H7 (cell line): Measurements from ENCODE around the gene PTPRT. TPM values are rescaled to one million over a fixed set of nuclear protein-coding genes. Genes with fewer than 3 reads are reported as not detected.

Source experiments
- DNase-seq: peaks from one replicate; pipeline ENCODE4 v3.0.0; 2012
- H3K27me3 ChIP-seq: 2 replicates; pipeline ENCODE4 v1.6.0; 2011; ENCODE audit warnings: mild to moderate bottlenecking, low read length; ENCODE audit not compliant: control insufficient read depth, insufficient read depth
- H3K36me3 ChIP-seq: replicated peaks from 2 replicates; pipeline ENCODE4 v1.5.1; 2011; ENCODE audit warnings: low read length; ENCODE audit not compliant: control insufficient read depth, insufficient read depth
- H3K4me3 ChIP-seq: 2 replicates; pipeline ENCODE4 v1.5.1; 2011; ENCODE audit warnings: low read depth, mild to moderate bottlenecking, control low read depth, low read length, moderate library complexity; ENCODE audit not compliant: insufficient read depth
- total RNA-seq: library from RNA; depleted of rRNA; stranded (reverse); fragments of >200 nt; shearing (Covaris generic); gene quantifications from 2 replicates; pipeline ENCODE4 v1.2.3, GENCODE V29; 2014

PTPRT gene
- total RNA-seq, 1 experiment from 2014 or later, result 0.07 TPM

GRCh38 chr20:43040427-43040826 is 149.3 kb downstream of the PTPRT start:
- no peaks in the 10 kb centered on the region for H3K36me3 ChIP-seq
- H3K27me3 ChIP-seq, result no peaks in the 10 kb centered on the region; the same call in 1 of the 2 replicates
- DNase-seq, result peak; percentile 72
- H3K4me3 ChIP-seq, result no peak overlapping the region

- no peaks in the 10 kb centered on the region; the same call in 1 of the 2 replicates for H3K27me3 ChIP-seq
Observed at GRCh38 chr20:43037605-43038309, 151.9 kb downstream of the PTPRT start.

DNA sequence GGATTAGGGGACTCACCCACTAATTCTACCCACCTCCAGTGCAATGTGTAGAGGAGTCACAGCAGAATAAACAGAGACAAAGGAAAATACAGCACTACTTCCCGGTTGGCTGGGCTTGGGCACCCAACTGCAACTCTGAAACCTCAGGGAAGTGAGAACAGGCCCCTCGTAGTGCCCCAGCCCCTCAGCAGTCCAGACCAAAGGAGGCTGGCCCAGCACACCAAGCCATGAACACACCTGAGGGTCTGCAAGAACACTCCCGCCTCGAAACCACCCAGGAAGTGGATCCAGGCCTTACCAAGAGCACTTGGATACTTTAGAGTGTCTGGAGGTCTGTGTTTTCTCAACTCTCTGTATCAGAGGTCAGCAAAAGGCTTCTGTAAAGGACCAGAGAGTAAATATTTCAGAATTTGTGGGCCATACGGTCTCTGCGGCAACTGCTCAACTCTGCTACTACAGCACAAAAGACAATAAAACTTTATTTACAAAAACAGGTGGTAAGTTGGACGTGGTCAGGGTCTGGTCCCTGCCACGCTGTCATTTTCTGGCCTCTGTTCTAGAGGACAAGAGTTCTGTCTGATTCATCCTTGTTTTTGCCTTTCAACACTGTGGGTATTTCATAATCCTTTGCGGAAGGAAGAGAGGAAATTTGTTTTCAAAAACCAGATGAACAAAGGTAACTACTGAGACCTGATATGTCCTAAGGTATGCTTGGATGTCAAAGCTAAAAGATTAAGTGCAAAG is 154.6 kb downstream of the PTPRT start:
- Histone ChIP-seq H3K36me3 (no peaks in the 10 kb centered on the region), H3K4me3 (no peak overlapping the region), H3K27me3 (no peaks in the 10 kb centered on the region; the same call in 1 of the 2 replicates)
- no peak for DNase-seq

More at GRCh38 chr20:43037605-43038309, 151.9 kb downstream of the PTPRT start:
- no peak overlapping the region for H3K4me3 ChIP-seq
- H3K36me3 ChIP-seq, result no peaks in the 10 kb centered on the region
- no peak for DNase-seq

GRCh38 chr20:43032459-43032858 is 157.2 kb downstream of the PTPRT start:
- Histone ChIP-seq H3K4me3 (no peak overlapping the region), H3K27me3 (no peaks in the 10 kb centered on the region; the same call in 1 of the 2 replicates), H3K36me3 (no peaks in the 10 kb centered on the region)
- peak; percentile 13 for DNase-seq

DNA sequence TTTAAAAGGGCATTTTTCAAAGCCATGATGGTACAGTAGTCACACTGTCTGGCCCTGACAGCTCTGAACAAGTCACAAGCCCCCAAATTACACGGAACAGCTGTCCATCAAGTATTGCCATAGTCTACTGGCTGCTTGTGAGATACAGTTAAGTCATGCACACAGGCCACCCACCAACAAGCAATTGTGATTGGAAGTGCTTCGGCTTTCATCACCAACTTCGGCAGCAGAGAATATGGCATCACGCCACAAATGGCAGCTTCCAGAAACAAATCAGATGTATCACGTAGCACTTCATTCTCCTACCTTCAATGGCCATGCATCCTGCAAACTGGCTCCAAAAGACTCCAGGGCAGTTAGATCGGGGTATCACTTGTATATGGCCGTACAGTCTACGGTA is 160.5 kb downstream of the PTPRT start:
- no peaks in the 10 kb centered on the region for H3K36me3 ChIP-seq
- H3K4me3 ChIP-seq, result no peak overlapping the region
- DNase-seq, result no peak
- H3K27me3 ChIP-seq, result no peaks in the 10 kb centered on the region; the same call in 1 of the 2 replicates

DNA sequence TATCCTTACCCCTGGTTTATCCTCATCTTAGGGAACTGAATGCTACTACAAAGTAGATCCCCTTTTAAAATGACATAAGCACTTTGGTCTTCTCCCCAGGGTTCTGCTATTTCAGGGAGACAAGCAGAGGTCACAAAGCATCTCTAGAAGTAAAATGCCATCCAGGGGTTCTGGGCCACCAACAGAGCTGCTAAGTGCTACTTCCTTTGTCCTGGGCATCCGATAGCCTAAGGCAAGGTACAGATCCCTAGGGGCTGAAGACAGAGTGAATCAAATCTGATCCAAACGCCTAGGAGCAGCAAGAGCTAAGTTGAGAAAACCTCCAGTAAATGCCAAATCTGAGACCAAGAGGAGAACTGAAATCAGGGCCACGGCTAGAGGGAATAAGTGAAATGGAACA is 161.2 kb downstream of the PTPRT start:
- H3K4me3 ChIP-seq, result no peak overlapping the region
- H3K36me3 ChIP-seq, result no peaks in the 10 kb centered on the region
- DNase-seq, result no peak
- no peaks in the 10 kb centered on the region; the same call in 1 of the 2 replicates for H3K27me3 ChIP-seq

DNA sequence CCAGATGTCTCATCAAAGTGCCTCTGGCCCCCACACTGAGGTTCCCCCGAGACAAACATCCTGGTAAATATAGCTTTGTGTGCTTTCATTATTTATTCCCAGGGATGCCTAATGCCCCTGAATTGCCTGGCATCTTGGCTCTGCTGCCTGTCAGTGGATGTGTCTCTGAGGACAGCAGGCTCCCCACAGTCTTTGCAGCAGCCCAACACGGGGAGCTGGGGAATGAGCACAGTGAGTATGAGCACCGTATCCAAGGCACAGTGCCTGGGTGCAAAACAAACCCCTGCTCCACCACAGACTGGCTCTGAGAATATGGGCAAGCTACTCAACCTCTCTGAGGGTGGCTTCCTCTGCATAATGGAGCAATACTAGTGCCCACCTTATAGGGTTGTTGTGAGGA is 165.9 kb downstream of the PTPRT start:
- H3K4me3 ChIP-seq, result no peak overlapping the region
- no peak for DNase-seq
- H3K36me3 ChIP-seq, result no peaks in the 10 kb centered on the region
- no peaks in the 10 kb centered on the region; the same call in 1 of the 2 replicates for H3K27me3 ChIP-seq

- no peak for DNase-seq
- Histone ChIP-seq H3K36me3 (no peaks in the 10 kb centered on the region), H3K27me3 (no peaks in the 10 kb centered on the region; the same call in 1 of the 2 replicates), H3K4me3 (no peak overlapping the region)
Observed at GRCh38 chr20:43022568-43022967, 167.1 kb downstream of the PTPRT start.

DNA sequence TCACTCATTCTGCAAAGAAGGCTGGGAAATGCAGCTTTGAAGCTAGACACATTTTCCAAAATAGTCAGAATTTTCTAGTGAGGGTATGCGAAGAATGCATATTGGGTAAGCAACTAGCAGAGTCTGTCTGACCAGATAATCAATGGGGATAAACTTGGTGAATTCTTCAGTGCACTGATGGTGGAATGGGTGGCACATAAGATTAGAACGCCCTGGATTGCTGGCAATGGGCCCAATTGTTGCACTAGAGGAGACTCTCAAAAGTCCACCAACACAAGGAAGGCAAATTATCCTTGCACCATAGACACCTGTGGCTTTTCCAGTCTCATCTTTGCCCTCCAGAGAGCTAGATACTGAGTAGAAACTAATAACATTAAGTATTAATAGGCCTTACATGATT is 167.6 kb downstream of the PTPRT start:
- no peaks in the 10 kb centered on the region for H3K36me3 ChIP-seq
- no peak for DNase-seq
- no peak overlapping the region for H3K4me3 ChIP-seq
- H3K27me3 ChIP-seq, result no peaks in the 10 kb centered on the region; the same call in 1 of the 2 replicates

DNA sequence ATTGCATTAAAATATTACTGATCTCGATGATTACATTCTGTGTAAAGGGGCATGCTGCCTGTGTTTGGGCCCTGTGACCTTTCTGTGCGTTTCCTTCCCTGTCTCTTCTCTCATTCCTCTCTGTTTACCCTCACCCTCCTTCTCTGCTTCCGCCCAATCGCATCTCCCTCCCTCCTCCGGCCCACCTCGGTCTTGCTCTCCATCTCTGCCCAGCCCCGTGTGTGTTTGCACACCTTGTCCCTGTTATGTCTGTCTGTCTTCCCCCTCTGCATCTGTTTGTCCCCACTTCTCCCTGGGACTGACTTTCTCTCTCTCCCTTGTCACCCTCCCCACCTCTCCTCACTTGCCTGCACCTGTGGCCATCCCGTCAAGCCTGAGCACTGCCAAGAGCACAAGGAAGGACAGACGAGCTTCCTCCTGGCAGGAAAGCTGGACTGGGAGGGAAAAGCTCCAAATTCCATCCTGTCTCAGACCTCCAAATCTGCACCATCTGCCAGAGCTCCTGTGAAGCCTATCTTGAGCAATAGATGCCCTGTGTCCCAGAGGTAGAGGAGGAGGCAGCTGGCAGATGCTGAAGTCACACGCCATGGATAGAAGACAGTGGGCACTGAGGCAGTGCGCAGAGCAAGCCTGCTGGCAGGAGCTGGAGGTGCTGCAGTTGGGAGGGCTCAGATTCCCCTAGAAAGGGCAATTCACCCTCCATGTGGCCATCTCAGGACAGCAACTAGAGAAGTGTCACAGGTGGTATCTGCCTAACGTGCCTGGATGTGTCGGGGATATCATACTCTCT is 172.3 kb downstream of the PTPRT start:
- Histone ChIP-seq H3K27me3 (no peaks in the 10 kb centered on the region), H3K36me3 (no peaks in the 10 kb centered on the region), H3K4me3 (no peak overlapping the region)
- DNase-seq, result peak; percentile 9

DNA sequence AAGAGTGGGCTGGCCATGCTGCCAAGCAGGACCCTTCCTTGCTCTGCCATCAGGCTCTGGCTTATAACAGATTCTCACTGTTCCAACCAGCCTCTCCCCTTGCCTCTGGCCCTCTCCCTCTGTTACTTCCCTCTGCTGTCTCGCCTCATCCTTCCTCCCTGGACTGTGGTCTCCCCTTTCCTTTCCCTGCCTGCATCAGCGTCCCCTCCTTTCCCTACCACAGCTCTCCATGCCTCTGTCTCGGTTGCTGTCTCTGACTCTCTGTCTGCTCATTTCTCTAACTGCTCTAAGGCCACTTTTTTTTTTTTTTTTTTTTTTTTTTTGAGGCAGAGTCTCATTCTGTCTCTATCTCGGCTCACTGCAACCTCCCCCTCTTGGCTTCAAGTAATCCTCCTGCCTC is 173.4 kb downstream of the PTPRT start:
- H3K27me3 ChIP-seq, result no peaks in the 10 kb centered on the region
- no peak overlapping the region for H3K4me3 ChIP-seq
- DNase-seq, result no peak
- no peaks in the 10 kb centered on the region for H3K36me3 ChIP-seq

DNA sequence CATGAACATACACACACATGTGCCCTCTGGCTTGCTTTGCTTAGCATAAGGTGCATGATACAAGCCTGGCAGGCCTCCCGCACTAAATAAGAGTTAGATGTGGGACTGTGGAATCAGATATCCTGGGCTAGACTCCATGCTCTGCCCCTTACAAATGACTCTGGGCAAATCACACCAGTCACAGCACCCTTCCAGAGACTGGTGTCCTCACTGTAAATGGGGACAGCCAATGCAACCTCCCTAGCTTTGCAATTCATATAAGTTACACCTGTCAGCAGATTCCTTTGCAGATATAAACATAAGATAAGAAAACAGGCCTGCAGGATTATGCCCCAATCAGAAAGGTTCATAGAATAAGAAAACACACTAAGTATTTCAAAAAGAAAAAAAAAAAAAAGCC is 174.1 kb downstream of the PTPRT start:
- no peak for DNase-seq
- Histone ChIP-seq H3K4me3 (no peak overlapping the region), H3K27me3 (no peaks in the 10 kb centered on the region), H3K36me3 (no peaks in the 10 kb centered on the region)

DNA sequence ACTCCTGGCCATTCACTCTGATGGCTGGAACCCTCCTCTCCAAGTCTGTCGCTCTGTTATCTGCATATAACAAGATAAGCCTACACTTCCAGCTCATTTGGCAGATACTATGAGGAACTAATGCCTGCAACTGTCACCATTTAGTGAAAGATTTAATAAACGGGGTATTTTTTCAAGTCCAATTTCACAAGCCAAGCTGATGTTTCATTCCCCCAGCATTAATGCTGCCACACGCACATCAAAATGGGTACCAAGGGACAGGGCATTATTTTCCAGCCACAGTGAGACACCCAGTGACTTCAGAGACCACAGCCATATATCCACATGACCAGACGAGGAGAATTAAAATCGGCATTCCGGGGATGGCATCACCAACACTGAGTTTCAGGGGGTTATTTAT is 175.5 kb downstream of the PTPRT start:
- no peak for DNase-seq
- no peaks in the 10 kb centered on the region for H3K27me3 ChIP-seq
- H3K4me3 ChIP-seq, result no peak overlapping the region
- H3K36me3 ChIP-seq, result no peaks in the 10 kb centered on the region

GRCh38 chr20:43011491-43011890 is 178.2 kb downstream of the PTPRT start:
- no peak for DNase-seq
- no peak overlapping the region for H3K4me3 ChIP-seq

More at GRCh38 chr20:43011491-43011890, 178.2 kb downstream of the PTPRT start:
- no peaks in the 10 kb centered on the region for H3K36me3 ChIP-seq
- no peaks in the 10 kb centered on the region for H3K27me3 ChIP-seq
